Measurements from ENCODE around the gene KAT2B. TPM values are rescaled to one million over a fixed set of nuclear protein-coding genes. Genes with fewer than 3 reads are reported as not detected.

KAT2B gene
- total and polyA plus RNA-seq, 4 donors: 7.5 to 58.5 (median 16.3) TPM

DNA sequence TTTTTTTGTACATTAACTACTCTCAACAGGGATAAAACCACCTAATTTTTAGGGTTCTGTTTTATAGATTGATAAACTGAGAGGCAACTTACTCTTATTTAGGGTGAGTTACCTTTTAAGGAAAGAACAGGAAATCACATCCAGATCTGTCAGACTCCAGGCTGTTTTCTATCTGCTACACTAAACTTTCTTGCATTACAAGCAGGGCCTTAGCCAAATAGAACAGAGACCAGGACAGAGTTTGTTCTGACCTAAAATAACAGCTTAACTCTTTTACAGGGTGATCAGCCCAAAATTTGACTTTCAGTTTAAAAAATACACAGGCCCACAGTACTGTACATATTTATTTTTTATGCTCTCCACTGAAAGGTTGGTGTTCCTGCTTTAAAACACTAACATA lies 107.1 kb downstream of the KAT2B start (continued):
- TF ChIP-seq, protein P1, sequence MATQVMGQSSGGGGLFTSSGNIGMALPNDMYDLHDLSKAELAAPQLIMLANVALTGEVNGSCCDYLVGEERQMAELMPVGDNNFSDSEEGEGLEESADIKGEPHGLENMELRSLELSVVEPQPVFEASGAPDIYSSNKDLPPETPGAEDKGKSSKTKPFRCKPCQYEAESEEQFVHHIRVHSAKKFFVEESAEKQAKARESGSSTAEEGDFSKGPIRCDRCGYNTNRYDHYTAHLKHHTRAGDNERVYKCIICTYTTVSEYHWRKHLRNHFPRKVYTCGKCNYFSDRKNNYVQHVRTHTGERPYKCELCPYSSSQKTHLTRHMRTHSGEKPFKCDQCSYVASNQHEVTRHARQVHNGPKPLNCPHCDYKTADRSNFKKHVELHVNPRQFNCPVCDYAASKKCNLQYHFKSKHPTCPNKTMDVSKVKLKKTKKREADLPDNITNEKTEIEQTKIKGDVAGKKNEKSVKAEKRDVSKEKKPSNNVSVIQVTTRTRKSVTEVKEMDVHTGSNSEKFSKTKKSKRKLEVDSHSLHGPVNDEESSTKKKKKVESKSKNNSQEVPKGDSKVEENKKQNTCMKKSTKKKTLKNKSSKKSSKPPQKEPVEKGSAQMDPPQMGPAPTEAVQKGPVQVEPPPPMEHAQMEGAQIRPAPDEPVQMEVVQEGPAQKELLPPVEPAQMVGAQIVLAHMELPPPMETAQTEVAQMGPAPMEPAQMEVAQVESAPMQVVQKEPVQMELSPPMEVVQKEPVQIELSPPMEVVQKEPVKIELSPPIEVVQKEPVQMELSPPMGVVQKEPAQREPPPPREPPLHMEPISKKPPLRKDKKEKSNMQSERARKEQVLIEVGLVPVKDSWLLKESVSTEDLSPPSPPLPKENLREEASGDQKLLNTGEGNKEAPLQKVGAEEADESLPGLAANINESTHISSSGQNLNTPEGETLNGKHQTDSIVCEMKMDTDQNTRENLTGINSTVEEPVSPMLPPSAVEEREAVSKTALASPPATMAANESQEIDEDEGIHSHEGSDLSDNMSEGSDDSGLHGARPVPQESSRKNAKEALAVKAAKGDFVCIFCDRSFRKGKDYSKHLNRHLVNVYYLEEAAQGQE (IDR thresholded peaks at IDR 0.05): no peak

DNA sequence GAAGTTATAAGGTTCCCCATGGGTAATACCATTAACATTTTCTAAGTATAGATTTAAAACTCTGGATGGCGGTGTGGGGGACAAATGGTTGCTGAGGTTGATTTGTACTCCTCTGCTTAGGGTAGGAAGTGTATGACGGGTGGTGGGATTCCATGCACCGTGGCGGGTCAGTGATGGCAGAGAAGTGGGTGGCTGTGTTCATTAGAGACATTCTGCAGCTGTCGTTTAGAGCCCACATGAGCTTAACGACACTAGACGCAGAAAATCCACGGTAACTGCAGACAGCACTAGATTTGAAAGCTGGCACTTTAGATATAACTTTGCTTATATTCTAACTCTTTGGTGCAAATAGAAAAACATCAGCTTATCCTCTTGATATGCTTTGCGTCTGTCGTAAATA lies 108.2 kb downstream of the KAT2B start:
- Histone ChIP-seq H3K9ac (ENCODE audit: low read depth in 1 of 2, low read length in 2 of 2) (no peak overlapping the region), H3K4me1 (ENCODE audit: control insufficient read depth in 4 of 4, insufficient read depth in 4 of 4, low read length in 3 of 4) (peaks cover 0 to 3% (median 0%) of the 10 kb centered on the region in 4 donors), H3K4me3 (ENCODE audit: low read depth in 1 of 3, low read length in 3 of 3) (no peak overlapping the region), H3K36me3 (ENCODE audit: control insufficient read depth in 4 of 4, insufficient read depth in 3 of 4, low read depth in 1 of 4, low read length in 3 of 4) (peaks cover 0 to 16% (median 12%) of the 10 kb centered on the region in 4 donors), H3K27ac (ENCODE audit: low read depth in 1 of 2, low read length in 2 of 2) (no peak overlapping the region), H3K9me3 (ENCODE audit: control insufficient read depth in 4 of 4, low read length in 3 of 4) (no peaks in the 10 kb centered on the region), H3K27me3 (ENCODE audit: control insufficient read depth in 4 of 4, insufficient read depth in 4 of 4, low read length in 3 of 4) (no peaks in the 10 kb centered on the region)
- no peak for TF ChIP-seq EGR1 (IDR thresholded peaks at IDR 0.05; ENCODE audit: low read depth in 2 of 2)
- no peak for TF ChIP-seq RAD21 (IDR thresholded peaks at IDR 0.05)
- WGBS: 97% methylated on average over 10 of the region's 10 CpGs
- DNase-seq (ENCODE audit: low spot score): no peak

DNA sequence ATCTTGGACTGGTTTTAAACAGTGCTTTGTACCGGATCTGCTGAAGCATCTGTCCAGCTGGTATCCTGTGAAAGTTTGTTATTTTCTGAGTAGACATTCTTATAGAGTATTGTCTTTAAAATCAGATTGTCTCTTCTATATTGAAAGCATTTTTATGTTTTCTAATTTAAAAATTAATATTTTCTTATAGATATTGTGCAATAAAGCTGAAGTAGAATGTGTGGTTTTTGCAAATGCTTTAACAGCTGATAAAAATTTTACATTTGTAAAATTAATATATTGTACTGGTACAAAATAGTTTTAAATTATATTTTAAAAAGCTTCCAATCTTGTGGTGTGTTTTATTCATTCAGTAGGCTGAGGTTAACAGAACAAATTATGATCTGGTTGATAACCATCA lies 113.8 kb downstream of the KAT2B start:
- no peak overlapping the region for H3K27ac ChIP-seq (ENCODE audit: low read depth in 1 of 2, low read length in 2 of 2)
- 94% methylated on average over 1 of the region's 1 CpG for WGBS
- no peaks in the 10 kb centered on the region for H3K4me1 ChIP-seq (ENCODE audit: control insufficient read depth in 4 of 4, insufficient read depth in 4 of 4, low read length in 3 of 4)
- no peak for DNase-seq (ENCODE audit: low spot score)
- no peaks in the 10 kb centered on the region for H3K27me3 ChIP-seq (ENCODE audit: control insufficient read depth in 4 of 4, insufficient read depth in 4 of 4, low read length in 3 of 4)
- no peaks in the 10 kb centered on the region for H3K9me3 ChIP-seq (ENCODE audit: control insufficient read depth in 4 of 4, low read length in 3 of 4)
- H3K36me3 ChIP-seq (ENCODE audit: control insufficient read depth in 4 of 4, insufficient read depth in 3 of 4, low read depth in 1 of 4, low read length in 3 of 4): peaks cover 0 to 17% (median 7%) of the 10 kb centered on the region in 4 donors
- no peak overlapping the region for H3K9ac ChIP-seq (ENCODE audit: low read depth in 1 of 2, low read length in 2 of 2)
- no peak for TF ChIP-seq RAD21 (IDR thresholded peaks at IDR 0.05)
- TF ChIP-seq NR2F2 (IDR thresholded peaks at IDR 0.05): no peak
- no peak for TF ChIP-seq RXRA (IDR thresholded peaks at IDR 0.05)
- TF ChIP-seq, protein P1 (IDR thresholded peaks at IDR 0.05): no peak
- TF ChIP-seq, protein P2, sequence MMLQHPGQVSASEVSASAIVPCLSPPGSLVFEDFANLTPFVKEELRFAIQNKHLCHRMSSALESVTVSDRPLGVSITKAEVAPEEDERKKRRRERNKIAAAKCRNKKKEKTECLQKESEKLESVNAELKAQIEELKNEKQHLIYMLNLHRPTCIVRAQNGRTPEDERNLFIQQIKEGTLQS (IDR thresholded peaks at IDR 0.05): no peak
- no peak for TF ChIP-seq EGR1 (IDR thresholded peaks at IDR 0.05; ENCODE audit: low read depth in 2 of 2)
- TF ChIP-seq HNF4G (IDR thresholded peaks at IDR 0.05): no peak
- no peak for TF ChIP-seq JUND (IDR thresholded peaks at IDR 0.05)
- TF ChIP-seq, protein P3, sequence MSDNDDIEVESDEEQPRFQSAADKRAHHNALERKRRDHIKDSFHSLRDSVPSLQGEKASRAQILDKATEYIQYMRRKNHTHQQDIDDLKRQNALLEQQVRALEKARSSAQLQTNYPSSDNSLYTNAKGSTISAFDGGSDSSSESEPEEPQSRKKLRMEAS (IDR thresholded peaks at IDR 0.05): no peak
- TF ChIP-seq FOXA1 (IDR thresholded peaks at IDR 0.05): no peak
- TF ChIP-seq SP1 (IDR thresholded peaks at IDR 0.05): no peak
- no peak for TF ChIP-seq GABPA (IDR thresholded peaks at IDR 0.05 in 1 of 2, conservative IDR thresholded peaks at IDR 0.05 in 1 of 2)
- TF ChIP-seq TAF1 (conservative IDR thresholded peaks at IDR 0.05): no peak
- H3K4me3 ChIP-seq (ENCODE audit: low read depth in 1 of 3, low read length in 3 of 3): no peak overlapping the region
